Motor neuron (in vitro differentiated cells): ENCODE results near the gene AXIN1. TPM values are rescaled to one million over a fixed set of nuclear protein-coding genes. Genes with fewer than 3 reads are reported as not detected.

Experiments
- ATAC-seq, 8 experiments: fragments of 200-7000 bp; cut with Tn5 transposase; replicated peaks in 6 of 8; 2 replicates each; pipeline ENCODE4 v1.8.0; 2021; ENCODE audit warnings: mild to moderate bottlenecking in 8 of 8, moderate library complexity in 8 of 8
- H3K27ac ChIP-seq, 2 donors: fragments of 250-450 bp; sonication (Bioruptor Pico); 2 replicates each; pipeline ENCODE4 v1.9.0; 2021; ENCODE audit warnings: antibody characterized with exemption in 2 of 2, mild to moderate bottlenecking in 2 of 2, moderate library complexity in 1 of 2
- H3K4me1 ChIP-seq, 2 donors: fragments of 250-450 bp; sonication (Bioruptor Pico); replicated peaks in 1 of 2; 2 replicates each; pipeline ENCODE4 v1.6.1; 2021; ENCODE audit warnings: antibody characterized with exemption in 2 of 2, mild to moderate bottlenecking in 2 of 2, moderate library complexity in 1 of 2
- H3K4me3 ChIP-seq, 5 donors: fragments of 250-450 bp; sonication (Bioruptor Pico); 2 replicates each; pipeline ENCODE4 v1.9.0; 2021; ENCODE audit warnings: antibody characterized with exemption in 5 of 5, mild to moderate bottlenecking in 5 of 5, moderate library complexity in 4 of 5
- WGBS, 10 experiments: fragments of 450-650 bp; shearing (Covaris generic); methylation state at CpG; one replicate each; pipeline ENCODE4 v1.0.0; 2022; 5-methylcytosine and 5-hydroxymethylcytosine counted together
- in situ Hi-C, 9 experiments: fragments of 400-800 bp; cut with MboI; loops; one replicate each; pipeline ENCODE4 v1.15.0; 2021; ENCODE audit warnings: low sequenced_read_pairs in 9 of 9, low pct_unique_long_range_greater_than_20kb in 2 of 9; ENCODE audit not compliant: unreplicated experiment in 9 of 9
- total RNA-seq, 8 experiments: library from RNA; unstranded; fragments of 300-600 nt; gene quantifications; 2 replicates each; pipeline versions ENCODE4 v1.2.3 to v1.2.4, GENCODE V29; 2022

Gene AXIN1
- total RNA-seq, 8 experiments from 2014 or later = 10.3 to 21.6 (median 15.9) TPM

GRCh38 chr16:290681-291405 is 61.7 kb downstream of the AXIN1 start:
- Histone ChIP-seq H3K27ac (no peak overlapping the region), H3K4me3 (no peak overlapping the region), H3K4me1 (no peaks in the 10 kb centered on the region)
- in situ Hi-C loops = no loop called here
- 92 to 100% (median 98%) methylated on average over 2 to 11 of the region's 50 CpGs; no CpG with 5 or more reads in 6 of the 10 experiments for WGBS, 10 experiments
- ATAC-seq = no peak

- no peak overlapping the region for H3K27ac ChIP-seq
- H3K4me1 ChIP-seq = no peaks in the 10 kb centered on the region
- peak in 1 of 8 experiments; percentile 7 for ATAC-seq
- no peak overlapping the region for H3K4me3 ChIP-seq
- WGBS, 10 experiments = 70 to 93% (median 80%) methylated on average over 1 to 5 of the region's 25 CpGs; no CpG with 5 or more reads in 7 of the 10 experiments
- in situ Hi-C loops = no loop called here
Observed at GRCh38 chr16:290015-290680, 62.4 kb downstream of the AXIN1 start.

DNA sequence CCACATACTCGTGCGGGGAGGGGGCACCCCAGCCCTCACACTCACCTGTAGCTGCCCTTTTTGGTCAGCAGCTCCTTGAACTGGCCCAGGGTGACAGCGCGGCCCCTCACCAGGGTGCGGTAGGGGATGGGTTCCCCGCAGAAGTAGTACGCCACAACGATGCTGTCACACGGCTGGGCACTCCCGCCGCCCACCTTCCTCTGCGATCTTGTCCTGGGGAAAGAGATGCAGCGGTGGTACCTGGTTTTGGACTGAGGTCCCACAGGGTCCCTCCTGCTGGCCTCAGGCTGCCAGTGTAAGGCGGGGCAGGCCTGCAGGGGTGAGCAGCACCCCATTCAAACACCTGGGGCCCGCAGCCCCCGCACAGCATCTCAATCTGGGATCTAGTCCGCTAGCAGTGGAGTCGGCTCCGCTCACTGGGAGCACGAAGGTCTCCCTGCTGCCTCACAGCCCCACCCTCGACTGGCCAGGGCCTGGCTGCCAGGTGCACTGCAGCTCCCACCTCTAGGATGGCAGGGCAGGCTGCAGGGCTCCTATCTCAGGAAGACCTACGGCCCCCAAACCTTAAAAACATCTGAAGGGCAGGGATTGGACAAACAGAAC is 63.0 kb downstream of the AXIN1 start:
- WGBS, 10 experiments = 80 to 90% (median 80%) methylated on average over 1 to 2 of the region's 22 CpGs; no CpG with 5 or more reads in 7 of the 10 experiments
- H3K4me1 ChIP-seq = no peaks in the 10 kb centered on the region
- no peak overlapping the region for H3K4me3 ChIP-seq
- H3K27ac ChIP-seq = no peak overlapping the region
- ATAC-seq = no peak
- in situ Hi-C loops = no loop called here

- no peak overlapping the region for H3K27ac ChIP-seq
Observed at GRCh38 chr16:287981-288920, 64.3 kb downstream of the AXIN1 start.

GRCh38 chr16:287298-287811 is 65.2 kb downstream of the AXIN1 start:
- Histone ChIP-seq H3K4me3 (no peak overlapping the region), H3K4me1 (no peaks in the 10 kb centered on the region), H3K27ac (no peak overlapping the region)
- in situ Hi-C loops = no loop called here
- peak in 3 of 8 experiments; percentile 16 to 84 (median 20) for ATAC-seq
- 60 to 96% (median 83%) methylated on average over 1 to 11 of the region's 16 CpGs; no CpG with 5 or more reads in 5 of the 10 experiments for WGBS, 10 experiments

More at GRCh38 chr16:287981-288920, 64.3 kb downstream of the AXIN1 start:
- in situ Hi-C loops = no loop called here
- Histone ChIP-seq H3K4me1 (no peaks in the 10 kb centered on the region), H3K4me3 (no peak overlapping the region)
- WGBS, 10 experiments = 80 to 96% methylated on average over 1 to 18 of the region's 33 CpGs; no CpG with 5 or more reads in 8 of the 10 experiments
- ATAC-seq = no peak

DNA sequence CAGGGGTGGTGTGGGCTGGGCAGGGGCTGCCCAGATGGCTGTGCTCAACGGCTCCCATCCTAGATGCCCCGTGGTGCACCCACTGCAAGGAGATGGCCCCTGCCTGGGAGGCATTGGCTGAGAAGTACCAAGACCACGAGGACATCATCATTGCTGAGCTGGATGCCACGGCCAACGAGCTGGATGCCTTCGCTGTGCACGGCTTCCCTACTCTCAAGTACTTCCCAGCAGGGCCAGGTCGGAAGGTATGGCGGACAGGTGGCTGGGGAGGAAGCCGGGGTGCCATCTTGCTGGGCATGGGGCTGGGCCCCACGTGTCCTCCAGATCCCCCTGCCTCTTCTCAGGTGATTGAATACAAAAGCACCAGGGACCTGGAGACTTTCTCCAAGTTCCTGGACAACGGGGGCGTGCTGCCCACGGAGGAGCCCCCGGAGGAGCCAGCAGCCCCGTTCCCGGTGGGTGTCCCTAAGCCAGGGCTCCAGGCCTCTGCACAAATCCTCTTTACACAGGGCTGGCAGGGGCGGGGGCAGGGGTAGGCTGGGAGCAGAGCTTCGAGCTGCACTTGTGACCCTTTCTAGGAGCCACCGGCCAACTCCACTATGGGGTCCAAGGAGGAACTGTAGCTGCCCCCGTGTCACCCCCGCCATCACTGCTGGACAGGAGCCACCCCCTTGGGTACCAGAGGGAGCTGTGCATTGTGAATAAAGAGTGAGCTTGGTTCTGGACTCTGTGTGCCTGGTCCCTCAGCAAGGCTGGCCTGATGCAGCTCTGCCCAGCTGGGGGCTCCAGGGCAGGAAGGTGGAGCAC is 65.8 kb downstream of the AXIN1 start:
- in situ Hi-C loops = no loop called here
- Histone ChIP-seq H3K27ac (no peak overlapping the region), H3K4me3 (no peak overlapping the region), H3K4me1 (peaks cover 3 to 4% of the 10 kb centered on the region in 2 donors)
- 80 to 100% (median 90%) methylated on average over 1 to 4 of the region's 22 CpGs; no CpG with 5 or more reads in 6 of the 10 experiments for WGBS, 10 experiments
- no peak for ATAC-seq

GRCh38 chr16:285146-286055 is 67.1 kb downstream of the AXIN1 start:
- no CpG with 5 or more reads among the region's 48 CpGs for WGBS, 10 experiments
- in situ Hi-C loops = no loop called here
- no peak overlapping the region for H3K4me3 ChIP-seq
- peaks cover 8 to 12% of the 10 kb centered on the region in 2 donors for H3K4me1 ChIP-seq
- no peak for ATAC-seq
- no peak overlapping the region for H3K27ac ChIP-seq

DNA sequence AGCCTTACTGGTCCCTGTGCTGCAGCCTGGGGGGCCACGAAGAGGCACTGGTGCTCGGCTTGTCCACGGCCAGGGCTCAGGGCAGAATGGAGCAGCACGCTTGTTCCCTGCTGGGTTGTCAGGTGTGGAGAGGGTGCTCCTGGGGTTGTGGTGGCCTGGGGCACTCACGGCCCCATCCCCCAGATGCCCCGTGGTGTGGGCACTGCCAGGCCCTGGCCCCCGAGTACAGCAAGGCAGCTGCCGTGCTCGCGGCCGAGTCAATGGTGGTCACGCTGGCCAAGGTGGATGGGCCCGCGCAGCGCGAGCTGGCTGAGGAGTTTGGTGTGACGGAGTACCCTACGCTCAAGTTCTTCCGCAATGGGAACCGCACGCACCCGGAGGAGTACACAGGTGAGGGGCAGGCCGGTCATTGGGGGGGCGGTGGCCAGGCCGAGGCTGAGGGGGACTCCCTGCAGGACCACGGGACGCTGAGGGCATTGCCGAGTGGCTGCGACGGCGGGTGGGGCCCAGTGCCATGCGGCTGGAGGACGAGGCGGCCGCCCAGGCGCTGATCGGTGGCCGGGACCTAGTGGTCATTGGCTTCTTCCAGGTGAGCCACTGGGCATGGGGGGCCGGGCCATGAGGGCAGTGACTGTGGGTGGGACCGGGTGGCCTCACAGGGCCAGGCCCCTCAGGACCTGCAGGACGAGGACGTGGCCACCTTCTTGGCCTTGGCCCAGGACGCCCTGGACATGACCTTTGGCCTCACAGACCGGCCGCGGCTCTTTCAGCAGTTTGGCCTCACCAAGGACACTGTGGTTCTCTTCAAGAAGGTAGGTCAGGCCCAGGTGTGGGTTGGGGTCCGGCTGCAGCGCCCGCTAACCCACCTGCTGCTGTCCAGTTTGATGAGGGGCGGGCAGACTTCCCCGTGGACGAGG is 68.1 kb downstream of the AXIN1 start:
- in situ Hi-C loops = no loop called here
- Histone ChIP-seq H3K4me1 (peaks cover 8 to 12% of the 10 kb centered on the region in 2 donors), H3K4me3 (no peak overlapping the region), H3K27ac (no peak overlapping the region)
- 97 to 100% (median 100%) methylated on average over 3 to 6 of the region's 52 CpGs; no CpG with 5 or more reads in 7 of the 10 experiments for WGBS, 10 experiments
- no peak for ATAC-seq

- no peak within 1 kb of the TSS for H3K27ac ChIP-seq
- H3K4me3 ChIP-seq = no peak within 1 kb of the TSS
- peaks cover 8 to 12% of the 10 kb centered on the region in 2 donors for H3K4me1 ChIP-seq
- peak in 2 of 8 experiments; percentile 6 to 18 for ATAC-seq
- 70% methylated on average over 2 of the region's 25 CpGs; no CpG with 5 or more reads in 9 of the 10 experiments for WGBS, 10 experiments
- in situ Hi-C loops = no loop called here
Observed at GRCh38 chr16:283033-283805, 69.3 kb downstream of the AXIN1 start, which contains the start of gene PDIA2. Gene PDIA2, plus strand, starts transcription at chr16:283164. Its CDS starts 6 bp downstream, at chr16:283170.

- Histone ChIP-seq H3K27ac (no peak overlapping the region), H3K4me1 (peaks cover 8 to 12% of the 10 kb centered on the region in 2 donors), H3K4me3 (no peak overlapping the region)
- in situ Hi-C loops = no loop called here
- ATAC-seq = no peak
- 80% methylated on average over 3 of the region's 22 CpGs; no CpG with 5 or more reads in 9 of the 10 experiments for WGBS, 10 experiments
Observed at GRCh38 chr16:282491-282890, 70.0 kb downstream of the AXIN1 start.
